Ovary (tissue), 3 donors: ENCODE results near the gene UBR4.

Source experiments
- CTCF ChIP-seq, 3 donors: fragments of 450-650 bp in 2 of 3; fragments of 200-600 bp in 1 of 3; IDR thresholded peaks; one replicate each; pipeline versions ENCODE4 v1.5.1 to v1.8.0; 2016 to 2022; ENCODE audit warnings: antibody characterized with exemption in 3 of 3, mild to moderate bottlenecking in 1 of 3
- EP300 ChIP-seq: sonication (generic); formaldehyde crosslinking; IDR thresholded peaks from one replicate; pipeline ENCODE4 v1.6.1; 2017; ENCODE audit warnings: antibody characterized with exemption
- donor health status: DM: no; HTN: no; CAD: no.

GRCh38 chr1:19164274-19165015, 45.6 kb downstream of the UBR4 start:
- no peak for TF ChIP-seq CTCF (IDR thresholded peaks at IDR 0.05)
- no peak for TF ChIP-seq EP300
